ENCODE measurements around the gene CYTH3.

DNA sequence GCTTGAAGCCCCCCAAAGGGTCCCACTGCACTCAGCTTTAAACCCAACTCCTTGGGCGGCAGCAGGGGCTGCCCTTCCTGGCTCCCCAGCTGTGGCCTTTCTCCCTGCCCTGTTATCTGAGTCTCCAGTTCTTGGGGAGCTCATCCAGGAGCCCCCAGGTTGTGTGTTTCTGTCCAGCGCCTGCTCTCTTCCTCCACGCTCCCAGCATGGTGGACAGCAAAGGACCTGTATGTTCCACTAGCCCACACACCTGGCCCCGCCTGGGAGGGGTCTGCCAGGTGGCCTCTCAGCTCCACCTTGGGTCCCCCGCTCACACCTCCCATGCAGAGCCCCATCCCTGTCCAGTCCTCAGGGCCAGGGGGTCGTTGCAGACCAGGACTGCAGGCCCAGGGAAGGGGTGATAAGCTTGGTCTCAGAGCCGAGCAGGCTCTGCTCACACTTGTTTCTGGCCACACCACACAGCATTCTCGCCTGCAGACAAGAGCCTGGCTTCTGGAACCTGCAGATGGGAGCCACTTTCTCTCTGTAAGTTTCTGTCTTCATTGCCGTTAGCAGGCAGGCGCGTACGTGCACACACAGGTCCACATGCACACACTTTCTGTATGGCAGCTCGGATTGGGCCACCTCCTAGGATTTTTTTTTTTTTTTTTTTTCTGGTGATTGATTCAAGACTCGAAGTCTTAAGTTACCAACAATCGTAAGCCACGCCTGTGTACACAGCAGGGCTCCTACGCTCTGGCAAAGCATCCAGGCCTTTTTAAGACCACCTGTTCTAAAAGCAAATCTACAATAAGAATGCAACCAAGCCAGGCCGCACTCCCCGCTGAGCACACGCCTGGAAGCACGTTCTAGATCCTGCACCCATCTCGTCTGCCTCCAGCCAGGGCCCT lies 104.6 kb downstream of the CYTH3 start:
- TF ChIP-seq, protein P1, sequence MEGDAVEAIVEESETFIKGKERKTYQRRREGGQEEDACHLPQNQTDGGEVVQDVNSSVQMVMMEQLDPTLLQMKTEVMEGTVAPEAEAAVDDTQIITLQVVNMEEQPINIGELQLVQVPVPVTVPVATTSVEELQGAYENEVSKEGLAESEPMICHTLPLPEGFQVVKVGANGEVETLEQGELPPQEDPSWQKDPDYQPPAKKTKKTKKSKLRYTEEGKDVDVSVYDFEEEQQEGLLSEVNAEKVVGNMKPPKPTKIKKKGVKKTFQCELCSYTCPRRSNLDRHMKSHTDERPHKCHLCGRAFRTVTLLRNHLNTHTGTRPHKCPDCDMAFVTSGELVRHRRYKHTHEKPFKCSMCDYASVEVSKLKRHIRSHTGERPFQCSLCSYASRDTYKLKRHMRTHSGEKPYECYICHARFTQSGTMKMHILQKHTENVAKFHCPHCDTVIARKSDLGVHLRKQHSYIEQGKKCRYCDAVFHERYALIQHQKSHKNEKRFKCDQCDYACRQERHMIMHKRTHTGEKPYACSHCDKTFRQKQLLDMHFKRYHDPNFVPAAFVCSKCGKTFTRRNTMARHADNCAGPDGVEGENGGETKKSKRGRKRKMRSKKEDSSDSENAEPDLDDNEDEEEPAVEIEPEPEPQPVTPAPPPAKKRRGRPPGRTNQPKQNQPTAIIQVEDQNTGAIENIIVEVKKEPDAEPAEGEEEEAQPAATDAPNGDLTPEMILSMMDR (IDR thresholded peaks at IDR 0.05), result no peak
- TF ChIP-seq ZFX (IDR thresholded peaks at IDR 0.05; ENCODE audit: borderline replicate concordance), result no peak

Measured in 22Rv1 (cell line).